Esophagus squamous epithelium (tissue), 4 donors: ENCODE measurements around the gene DLGAP1.

ENCODE experiments used
- POLR2A ChIP-seq, 4 donors: fragments of 450-650 bp; IDR thresholded peaks; one replicate each; pipeline ENCODE4 v1.6.1; 2017; ENCODE audit warnings: antibody characterized with exemption in 4 of 4, mild to moderate bottlenecking in 4 of 4, moderate library complexity in 3 of 4
- TF ChIP-seq, protein P1 (sequence below), 6 experiments: fragments of 450-650 bp in 4 of 6; fragments of 200-600 bp in 2 of 6; sonication (generic) in 2 of 6; IDR thresholded peaks; one replicate each; pipeline ENCODE4 v1.5.1; 2016 to 2019; ENCODE audit warnings: antibody characterized with exemption in 6 of 6, mild to moderate bottlenecking in 4 of 6, moderate library complexity in 4 of 6

DNA sequence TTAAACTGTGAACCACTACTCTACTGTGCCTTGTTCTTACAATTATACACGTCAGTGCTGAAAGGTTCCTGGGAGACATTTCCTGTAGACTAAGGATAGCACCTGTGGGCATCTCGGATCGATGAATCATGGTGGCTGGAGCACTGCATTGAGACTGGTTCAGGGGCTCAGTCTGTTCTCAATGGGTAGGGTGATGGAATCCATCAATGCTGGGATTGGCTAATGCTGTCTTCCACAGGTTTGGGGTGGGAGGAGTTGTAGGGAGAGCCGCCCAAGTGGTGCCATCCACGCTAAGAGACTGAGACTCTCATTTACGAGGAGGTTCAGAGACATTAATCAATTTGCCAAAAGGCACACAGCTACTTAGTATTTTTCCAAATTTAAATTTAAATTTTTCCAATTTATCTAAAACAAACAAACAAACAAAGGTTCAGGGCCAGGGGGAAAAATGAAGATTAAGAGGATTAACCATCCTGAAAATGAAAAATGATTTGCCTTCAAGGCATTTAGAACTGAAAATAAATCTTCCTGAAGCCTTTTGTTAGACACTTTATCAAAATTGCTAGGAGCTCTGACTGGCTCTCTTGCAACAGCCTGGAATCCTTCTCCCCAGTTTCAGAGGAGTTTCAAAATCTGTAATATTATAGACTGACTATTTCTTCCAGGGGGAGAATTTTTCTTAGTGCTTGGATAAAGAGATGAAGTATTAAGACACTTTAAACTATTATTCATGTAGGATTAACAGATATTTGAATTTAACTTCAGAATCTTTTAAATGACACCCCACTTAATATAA lies 645.9 kb downstream of the DLGAP1 start:
- TF ChIP-seq, protein P1, sequence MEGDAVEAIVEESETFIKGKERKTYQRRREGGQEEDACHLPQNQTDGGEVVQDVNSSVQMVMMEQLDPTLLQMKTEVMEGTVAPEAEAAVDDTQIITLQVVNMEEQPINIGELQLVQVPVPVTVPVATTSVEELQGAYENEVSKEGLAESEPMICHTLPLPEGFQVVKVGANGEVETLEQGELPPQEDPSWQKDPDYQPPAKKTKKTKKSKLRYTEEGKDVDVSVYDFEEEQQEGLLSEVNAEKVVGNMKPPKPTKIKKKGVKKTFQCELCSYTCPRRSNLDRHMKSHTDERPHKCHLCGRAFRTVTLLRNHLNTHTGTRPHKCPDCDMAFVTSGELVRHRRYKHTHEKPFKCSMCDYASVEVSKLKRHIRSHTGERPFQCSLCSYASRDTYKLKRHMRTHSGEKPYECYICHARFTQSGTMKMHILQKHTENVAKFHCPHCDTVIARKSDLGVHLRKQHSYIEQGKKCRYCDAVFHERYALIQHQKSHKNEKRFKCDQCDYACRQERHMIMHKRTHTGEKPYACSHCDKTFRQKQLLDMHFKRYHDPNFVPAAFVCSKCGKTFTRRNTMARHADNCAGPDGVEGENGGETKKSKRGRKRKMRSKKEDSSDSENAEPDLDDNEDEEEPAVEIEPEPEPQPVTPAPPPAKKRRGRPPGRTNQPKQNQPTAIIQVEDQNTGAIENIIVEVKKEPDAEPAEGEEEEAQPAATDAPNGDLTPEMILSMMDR (IDR thresholded peaks at IDR 0.05), result no peak
- TF ChIP-seq POLR2A (IDR thresholded peaks at IDR 0.05), result no peak
